HG02938 (cell line): ENCODE measurements around the gene CRB3.
"Not testable (repeated sequence)": the region's sequence is repeated elsewhere in the genome, so short reads cannot be mapped to it uniquely, and the experiment has no call there.

Experiments
- ATAC-seq: cut with Tn5 transposase; IDR thresholded peaks from one replicate; pipeline ENCODE4 v1.9.1; 2021; ENCODE audit warnings: mild to moderate bottlenecking, moderate library complexity; ENCODE audit not compliant: unreplicated experiment

CRB3 gene

DNA sequence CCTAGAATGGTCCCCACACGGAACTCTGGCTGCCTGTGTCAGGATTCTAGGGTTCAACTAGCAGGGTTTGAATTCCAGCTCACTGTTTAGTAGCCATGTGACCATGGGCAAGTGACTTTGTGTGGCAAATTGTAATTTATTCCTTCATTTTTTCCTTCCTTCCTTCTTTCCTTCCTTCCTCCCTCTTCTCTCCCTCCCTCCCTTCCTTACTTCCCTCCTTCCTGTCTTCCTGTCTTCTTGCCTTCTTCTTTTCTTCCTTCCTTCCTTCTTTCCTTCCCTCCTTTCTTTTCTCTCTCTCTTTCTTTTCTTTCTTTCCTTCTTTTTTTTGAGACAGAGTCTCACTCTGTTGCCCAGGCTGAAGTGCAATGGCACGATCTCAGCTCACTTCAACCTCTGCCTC, 26.1 kb downstream of the CRB3 start:
- ATAC-seq = no peak

DNA sequence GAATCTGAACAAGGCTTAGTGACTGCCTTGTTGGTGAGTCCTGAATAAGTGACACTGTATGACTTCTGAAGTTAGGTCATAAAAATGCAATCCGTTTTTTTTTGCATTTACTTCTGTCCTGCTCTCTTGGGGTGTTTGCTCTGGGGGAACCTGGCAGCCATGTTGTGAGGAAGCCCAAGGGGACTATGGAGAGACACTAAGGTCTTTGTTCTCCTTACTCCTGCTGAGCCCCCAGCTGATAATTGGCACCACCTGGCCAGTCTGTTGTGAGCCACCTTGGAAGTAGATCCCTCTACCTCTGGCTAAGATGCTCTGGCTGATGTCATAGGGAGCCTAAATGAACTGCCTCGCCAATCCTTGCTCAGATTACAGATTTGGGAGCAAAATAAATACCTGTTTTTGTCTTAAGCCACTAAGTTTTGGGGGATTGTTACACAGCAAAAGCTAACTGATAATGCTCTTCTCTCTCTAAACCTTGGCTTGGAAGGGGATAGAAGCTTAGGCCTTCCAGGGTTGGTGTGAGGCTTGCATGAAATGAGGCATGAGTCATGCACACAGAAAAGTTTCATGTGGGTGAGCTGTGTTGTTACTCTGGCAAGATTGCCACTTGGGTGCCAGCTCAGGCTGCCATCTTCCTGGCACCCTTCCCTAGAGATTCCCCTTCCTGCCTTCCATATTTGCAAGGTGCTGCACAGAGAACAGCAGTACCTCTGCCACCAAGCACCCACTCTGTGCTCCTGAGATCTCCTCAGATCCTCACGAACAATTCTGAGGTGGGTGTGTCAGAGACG, 27.9 kb downstream of the CRB3 start:
- no peak for ATAC-seq

- no peak for ATAC-seq
Observed at GRCh38 chr19:6494438-6495036, 30.5 kb downstream of the CRB3 start.

DNA sequence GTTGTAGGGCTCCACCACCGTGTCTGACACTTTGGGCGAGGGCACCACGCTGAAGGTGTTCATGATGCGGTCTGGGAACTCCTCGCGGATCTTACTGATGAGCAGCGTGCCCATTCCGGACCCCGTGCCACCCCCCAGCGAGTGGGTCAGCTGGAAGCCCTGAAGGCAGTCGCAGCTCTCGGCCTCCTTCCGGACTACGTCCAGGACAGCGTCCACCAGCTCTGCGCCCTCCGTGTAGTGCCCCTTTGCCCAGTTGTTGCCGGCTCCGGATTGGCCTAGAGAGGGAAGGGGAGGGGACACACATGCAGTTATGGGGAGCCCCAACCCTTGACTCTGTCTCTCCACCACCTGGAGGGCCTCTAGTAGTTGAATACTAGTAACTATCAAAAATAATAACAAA, 31.9 kb downstream of the CRB3 start:
- ATAC-seq = no peak

DNA sequence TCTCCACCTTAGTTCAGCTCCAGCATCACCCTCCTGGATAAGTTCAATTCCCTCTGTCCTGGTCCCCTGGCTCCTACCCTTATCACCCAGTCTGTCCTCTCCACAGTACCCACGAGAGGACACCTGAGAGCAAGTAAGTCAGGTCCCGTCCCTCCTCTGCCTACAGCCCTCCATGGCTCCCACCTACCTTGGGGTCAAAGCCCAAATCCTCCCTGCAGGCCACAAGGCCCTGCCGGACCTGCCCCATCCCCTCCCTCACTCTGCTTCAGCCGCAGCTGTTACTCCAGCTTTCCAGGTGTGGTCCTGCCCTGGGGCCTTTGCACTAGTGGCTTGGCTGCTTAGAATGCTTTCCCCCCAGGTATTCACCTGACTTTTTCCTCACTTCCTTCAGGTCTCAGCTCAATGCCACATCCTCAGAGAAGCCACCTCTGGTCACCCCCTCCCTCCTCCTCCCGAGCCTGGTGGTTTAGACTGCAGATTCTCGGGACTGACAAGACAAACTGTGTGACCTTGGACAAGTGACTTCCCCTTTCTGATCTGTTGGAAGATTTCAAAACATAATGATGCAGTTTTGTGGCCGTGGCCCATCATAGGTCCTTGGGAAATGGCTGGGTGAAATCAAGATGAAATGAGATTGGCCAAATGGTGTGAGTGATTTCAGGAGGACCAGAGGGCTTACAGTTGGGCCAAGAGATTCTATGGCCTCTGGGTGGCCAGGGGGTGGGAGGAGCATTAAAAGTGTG, 34.4 kb downstream of the CRB3 start:
- no peak for ATAC-seq

- ATAC-seq = no peak
Observed at GRCh38 chr19:6499052-6499790, 35.1 kb downstream of the CRB3 start.

DNA sequence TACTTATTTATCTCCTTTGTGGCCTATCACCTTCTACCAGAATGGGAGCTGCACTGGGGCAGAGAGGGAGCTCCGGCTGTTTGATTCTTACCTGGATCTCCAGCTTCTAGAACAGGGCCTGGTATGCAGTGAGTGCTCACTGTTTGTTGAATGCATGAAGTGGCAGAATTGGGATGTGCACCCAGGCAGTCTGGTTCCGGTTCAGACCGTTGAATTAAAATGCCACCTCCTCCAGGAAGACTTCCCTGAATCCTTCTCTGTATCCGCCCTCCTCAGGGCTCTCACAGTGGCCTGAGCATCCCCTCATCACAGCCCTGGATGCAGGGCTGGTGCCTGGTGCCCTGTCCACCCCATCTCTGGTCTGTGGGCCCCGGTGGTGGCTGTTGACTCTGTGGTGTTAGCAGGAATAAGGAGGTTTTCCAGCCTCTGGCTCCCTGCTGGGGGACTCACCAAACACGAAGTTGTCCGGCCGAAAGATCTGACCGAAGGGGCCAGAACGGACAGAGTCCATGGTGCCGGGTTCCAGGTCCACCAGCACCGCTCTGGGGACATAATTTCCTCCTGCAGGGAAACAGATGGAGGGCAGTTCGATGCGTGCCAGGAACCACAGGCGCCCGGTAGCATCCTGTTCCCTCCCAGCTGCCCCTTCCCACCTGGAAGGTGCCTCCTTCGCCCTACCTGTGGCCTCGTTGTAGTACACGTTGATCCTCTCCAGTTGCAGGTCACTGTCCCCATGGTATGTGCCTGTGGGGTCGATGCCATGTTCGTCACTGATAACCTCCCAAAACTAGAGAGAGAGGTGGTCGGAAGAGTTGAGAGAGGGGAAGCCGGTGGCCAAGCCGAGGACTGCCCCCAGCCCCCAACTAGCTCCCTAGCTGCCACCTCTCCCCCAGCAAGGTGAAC, 37.0 kb downstream of the CRB3 start:
- no peak for ATAC-seq

- ATAC-seq = no peak
Observed at GRCh38 chr19:6501740-6502648, 37.9 kb downstream of the CRB3 start, which contains the start of gene TUBB4A. TUBB4A (minus strand) TSS chr19:6502309; CDS start chr19:6502212, 97 bp downstream.

GRCh38 chr19:6503407-6504201, 39.5 kb downstream of the CRB3 start:
- no peak for ATAC-seq

DNA sequence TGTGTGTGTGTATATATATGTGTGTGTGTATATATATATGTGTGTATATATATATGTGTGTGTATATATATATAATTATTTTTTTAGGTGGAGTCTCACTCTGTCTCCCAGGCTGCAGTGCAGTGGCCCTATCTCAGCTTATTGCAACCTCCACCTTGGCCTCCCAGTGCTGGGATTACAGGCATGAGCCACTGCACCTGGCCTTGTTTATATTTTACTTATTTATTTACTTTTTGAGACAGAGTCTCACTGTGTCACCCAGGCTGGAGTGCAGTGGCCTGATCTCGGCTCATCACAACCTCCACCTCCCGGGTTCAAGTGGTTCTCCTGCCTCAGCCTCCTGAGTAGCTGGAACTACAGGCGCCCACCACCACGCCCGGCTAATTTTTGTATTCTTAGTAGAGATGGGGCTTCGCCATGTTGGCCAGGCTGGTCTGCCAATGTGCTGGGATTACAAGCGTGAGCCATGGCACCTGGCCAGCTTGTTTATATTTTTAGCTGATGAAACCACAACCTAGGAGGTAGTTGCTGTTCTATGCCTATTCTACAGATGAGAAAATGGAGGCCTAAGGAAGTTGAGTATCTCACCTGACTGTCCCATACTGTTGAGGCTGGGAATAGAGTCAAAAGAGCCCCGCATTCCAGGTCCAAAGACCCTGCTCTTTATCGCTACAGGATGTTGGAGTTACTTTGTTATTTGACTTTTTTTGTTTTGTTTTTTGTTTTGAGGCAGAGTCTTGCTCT, 44.1 kb downstream of the CRB3 start:
- not testable (repeated sequence) for ATAC-seq

- no peak for ATAC-seq
Observed at GRCh38 chr19:6509118-6509971, 45.3 kb downstream of the CRB3 start.

- ATAC-seq = no peak
Observed at GRCh38 chr19:6510618-6511017, 46.5 kb downstream of the CRB3 start.

GRCh38 chr19:6514089-6514488, 50.0 kb downstream of the CRB3 start:
- ATAC-seq = no peak

- no peak for ATAC-seq
Observed at GRCh38 chr19:6514926-6515544, 51.0 kb downstream of the CRB3 start.

DNA sequence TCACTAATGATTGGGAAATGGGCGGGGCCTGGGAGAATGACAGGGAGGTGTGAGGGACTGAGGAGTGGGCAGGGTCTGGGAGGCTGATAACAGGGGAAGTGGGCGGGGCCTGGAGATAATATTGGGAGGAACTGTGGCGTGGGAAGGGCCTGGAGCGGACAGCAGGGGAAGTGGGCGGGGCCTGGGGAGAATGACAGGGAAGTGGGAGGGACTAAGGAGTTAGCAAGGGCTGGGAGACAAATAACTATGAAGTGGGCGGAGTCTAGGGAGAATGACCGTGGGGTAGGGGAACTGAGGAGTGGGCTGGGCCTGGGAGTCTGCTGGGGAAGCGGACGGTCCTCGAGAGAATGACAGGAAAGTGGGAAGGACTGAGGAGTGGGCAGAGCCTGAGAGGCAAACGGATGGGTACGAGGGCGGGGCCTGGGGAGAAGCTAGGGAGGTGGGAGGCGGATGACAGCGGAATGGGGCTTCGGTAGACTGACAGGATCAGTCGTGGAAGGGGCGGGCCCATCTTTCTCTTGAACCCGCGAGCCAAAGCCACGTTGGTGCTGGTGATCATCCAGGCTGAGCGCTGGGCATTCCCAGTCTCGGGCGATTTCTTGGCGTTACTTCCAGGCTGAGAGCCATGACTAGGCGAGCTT, 52.1 kb downstream of the CRB3 start:
- ATAC-seq = no peak
